GM21528 (cell line): ENCODE measurements around the gene PLXNB1.

Experiments used
- ATAC-seq: cut with Tn5 transposase; IDR thresholded peaks from one replicate; pipeline ENCODE4 v1.9.1; 2021; ENCODE audit warnings: mild to moderate bottlenecking, moderate library complexity; ENCODE audit not compliant: unreplicated experiment, low FRiP score

Gene PLXNB1

GRCh38 chr3:48422681-48423080, 7.2 kb downstream of the PLXNB1 start:
- ATAC-seq = no peak

- ATAC-seq = no peak
Observed at GRCh38 chr3:48422272-48422671, 7.6 kb downstream of the PLXNB1 start.

- ATAC-seq = no peak
Observed at GRCh38 chr3:48420561-48420960, 9.3 kb downstream of the PLXNB1 start.

DNA sequence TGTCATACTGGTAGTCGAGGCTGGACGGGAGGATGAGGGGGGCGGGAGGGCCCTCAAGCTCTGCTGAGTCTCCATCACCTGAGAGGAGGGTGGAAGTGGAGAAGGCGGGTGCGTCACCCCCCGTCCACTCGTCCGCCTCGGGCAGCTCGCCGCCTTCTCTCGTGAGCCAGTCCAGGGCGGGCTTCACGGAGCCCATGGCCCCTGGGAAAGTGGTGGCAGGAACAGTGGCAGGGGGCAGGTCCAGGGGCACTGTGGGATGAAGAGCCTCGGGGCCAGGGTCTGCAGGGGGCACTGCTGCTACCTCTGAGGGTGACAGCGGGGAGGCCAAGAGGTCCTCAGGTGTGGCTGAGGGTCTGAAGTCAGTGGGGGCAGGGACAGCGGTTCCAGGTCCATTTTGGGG, 10.3 kb downstream of the PLXNB1 start:
- ATAC-seq = no peak

- no peak for ATAC-seq
Observed at GRCh38 chr3:48419149-48419548, 10.7 kb downstream of the PLXNB1 start.

DNA sequence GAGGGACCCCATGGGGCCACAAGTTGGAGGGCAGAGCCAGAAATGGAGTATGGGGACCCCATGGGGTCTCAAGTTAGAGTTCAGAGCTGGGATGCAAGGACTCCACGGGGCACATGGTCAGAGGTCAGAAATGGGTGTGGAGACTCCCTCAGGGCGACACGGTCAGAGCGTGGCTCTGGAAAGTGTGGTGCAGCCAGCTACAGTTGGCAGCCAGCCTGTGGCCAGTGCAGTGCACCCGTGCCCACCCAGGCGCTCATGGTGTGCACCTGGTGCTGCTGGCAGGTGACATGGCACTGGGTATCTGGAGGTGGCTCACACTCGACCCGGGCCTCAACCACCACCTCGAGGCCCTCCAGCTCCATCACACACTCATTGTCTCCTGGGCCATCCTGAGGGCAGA, 11.2 kb downstream of the PLXNB1 start:
- ATAC-seq = no peak

DNA sequence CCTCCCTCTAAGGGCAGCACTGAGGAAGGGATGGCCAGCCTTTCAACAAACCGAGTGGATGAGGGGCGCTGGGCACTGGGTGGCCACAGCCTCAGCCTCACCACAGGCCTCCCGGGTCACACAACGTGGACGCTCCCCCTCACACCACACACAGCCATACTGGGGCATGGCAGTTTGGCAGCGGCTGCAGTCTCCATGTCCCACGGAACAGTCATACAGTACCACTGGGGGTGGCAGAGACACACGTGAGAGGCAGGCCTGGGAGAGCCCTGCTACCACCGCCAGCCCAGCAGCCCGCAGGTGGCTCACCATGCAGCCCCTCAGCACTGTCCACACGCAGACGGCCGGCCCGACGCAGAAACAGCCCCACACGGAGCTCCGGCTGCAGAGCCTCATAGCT, 11.7 kb downstream of the PLXNB1 start:
- no peak for ATAC-seq

DNA sequence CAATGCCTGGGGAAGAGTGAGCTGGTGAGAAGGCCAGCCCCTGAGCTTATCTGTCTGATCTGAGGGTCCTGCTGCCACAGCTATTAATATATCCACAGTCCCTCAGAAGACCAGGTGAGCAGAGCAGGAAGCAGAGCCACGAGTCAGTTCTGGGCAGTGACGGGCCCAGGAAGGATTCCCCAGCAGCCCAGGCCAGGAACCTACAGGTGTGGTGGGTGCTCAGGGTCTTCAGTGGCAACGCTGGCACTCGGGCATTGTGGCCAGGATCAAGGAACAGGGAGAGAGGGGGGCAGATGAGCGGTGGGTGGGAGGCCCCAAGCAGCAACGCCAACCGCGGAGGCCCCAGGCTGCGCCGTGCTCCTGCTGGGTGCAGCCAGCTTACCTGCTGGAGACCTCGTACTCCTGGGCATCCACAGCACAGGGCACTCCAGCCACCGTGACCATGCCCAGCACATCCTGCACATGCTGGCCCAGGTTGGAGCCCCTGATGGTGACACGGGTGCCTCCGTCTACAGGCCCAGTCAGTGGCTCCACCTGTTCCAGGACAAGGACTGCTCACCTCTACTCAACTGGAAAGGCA, 12.3 kb downstream of the PLXNB1 start:
- ATAC-seq = no peak

DNA sequence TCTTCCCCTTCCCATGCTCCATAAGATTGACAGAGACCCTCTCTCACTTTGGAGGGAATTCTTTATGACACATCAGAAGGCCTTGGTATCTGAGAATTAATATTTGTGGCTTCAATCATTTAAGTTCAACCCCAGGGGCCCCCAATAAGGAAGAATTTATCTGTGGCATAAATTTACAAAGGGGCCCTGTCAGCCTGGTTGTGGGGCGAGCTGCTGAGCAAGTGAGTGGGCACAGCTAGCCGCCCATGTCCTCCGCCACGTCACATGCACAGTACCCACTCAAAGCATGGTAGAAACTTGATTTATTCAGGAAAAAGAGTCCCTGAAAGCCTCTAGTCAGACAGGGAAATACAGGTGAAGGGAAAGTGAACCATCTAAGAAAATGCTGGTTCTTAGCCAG, 13.3 kb downstream of the PLXNB1 start:
- ATAC-seq = no peak

DNA sequence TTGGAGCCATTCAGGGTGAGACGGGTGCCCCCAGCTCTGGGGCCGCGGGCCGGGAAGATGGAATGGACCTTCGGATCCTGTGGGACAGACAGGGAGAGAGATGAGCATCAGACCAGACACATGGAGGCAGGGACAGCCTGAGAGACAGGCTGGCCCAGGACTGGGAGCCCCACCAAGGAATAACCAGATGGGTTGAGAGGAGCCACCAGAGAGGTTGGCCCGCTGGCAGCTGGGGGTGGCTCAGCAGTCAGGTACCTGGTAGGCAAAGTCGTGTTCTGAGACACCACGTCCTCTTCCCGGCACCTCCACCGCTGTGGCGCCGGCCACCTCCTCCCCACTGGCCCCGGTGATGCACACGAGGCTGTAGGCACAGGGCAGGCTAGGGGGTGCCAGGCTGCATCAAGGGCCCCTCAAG, 13.8 kb downstream of the PLXNB1 start:
- ATAC-seq = no peak

DNA sequence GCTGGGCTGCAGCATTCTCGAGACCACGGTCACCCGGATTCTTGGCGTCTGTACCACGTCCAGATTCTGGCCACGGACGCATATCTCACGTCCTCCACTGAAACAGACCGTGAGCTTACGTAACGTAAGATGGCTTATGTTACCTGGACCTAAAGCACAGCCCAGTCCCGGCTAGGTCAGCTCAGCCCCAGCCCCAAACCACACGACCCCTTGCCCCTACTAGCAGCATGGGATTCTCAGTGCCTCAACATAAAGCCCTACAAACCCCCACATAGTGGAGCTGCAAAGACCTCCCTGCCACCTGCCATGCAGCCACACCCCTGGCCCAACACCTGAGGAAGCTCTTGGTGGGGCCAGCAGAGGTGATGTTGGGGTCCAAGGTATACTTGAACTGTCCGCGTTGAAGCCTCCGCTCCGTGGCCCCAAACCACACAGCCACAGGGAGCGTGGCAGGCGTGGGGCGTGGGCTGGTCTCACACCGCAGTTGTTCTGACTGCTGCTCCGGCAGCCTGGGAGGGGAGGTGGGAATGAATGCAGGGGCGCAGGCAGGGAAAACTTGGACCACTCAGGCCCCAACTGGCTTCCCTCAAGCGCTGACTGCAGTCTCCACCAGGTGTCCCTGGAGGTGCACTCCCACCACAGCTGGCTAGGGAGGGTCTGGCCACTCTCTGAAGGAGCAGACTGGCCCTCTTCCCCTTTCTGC, 14.5 kb downstream of the PLXNB1 start:
- no peak for ATAC-seq

DNA sequence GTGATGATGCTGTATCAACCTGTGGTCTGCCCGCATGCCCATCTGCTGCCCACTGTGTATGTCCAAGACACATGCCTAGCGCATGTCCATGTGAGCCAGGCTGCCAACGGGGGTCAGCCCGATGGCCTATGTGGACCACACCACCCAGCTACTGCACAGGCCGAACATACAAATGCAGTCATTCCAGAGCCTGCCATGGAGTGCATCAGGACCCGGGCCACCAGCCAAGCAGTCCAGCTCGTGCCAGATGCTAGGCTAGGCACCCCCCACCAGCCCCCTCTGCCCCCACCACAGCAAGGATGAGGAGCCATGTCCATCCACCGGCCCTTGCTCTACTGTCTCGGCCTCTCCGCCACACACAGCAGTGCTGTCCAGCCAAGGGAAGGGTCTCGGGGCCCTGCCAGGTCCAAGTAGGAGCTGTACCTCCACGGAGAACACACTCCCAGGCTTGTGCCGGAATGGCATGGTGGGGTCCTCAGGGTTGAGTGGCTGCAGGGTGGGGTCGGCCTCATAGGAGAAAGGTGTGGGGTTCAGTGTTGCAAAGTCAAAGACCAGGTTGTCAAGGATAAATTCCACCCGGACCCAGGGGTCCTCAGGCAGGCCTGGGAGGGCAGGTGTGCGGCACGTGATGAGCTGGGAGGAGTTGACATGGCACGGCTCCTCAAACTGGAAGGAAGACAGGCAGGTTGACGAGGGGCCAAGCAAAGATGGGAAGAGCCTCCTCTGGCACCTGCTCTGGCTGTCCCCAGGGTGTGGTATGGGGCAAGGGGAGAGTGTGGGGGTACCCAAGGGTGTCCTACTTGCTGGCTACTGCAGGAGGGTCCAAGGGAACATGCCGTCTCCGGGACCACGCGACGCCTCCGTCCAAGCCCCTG, 15.3 kb downstream of the PLXNB1 start:
- ATAC-seq = no peak

DNA sequence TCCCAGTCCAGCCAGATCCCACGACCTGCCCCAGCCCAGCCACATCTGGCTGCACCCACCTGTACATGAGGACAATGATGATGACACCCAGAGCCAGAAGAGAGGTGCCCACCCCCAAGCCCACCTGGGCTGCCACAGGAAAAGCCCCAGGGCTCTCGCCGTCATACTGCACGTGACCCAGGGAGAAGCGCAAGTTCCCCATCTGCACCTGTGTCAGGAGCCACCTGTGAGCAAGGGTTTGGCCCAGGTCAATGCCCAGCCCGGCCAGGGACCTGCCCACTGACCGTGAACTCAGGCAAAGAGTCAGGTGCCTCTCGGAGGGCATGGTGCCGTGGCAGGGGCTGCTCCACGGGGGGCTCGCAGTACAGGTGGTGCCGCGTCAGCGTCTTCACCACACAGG, 16.3 kb downstream of the PLXNB1 start:
- no peak for ATAC-seq

DNA sequence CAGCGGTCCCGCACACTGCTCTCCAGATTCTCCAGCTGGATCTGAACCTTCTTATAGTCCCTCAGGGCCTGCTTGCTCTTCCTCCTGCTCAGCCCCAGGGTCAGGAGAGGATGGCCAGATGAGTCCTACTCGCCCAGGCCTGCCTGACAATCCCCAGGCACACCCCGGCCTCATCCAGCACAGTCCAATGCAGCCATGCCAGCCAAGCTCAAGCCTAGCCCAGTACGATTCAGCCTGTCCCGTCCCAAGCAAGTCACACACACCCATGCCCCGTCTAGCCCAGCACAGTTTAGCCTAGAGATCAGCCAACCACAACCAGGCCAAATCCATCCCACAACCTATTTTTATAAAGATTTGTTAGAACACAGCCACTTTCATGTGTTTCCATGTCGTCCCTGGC, 16.8 kb downstream of the PLXNB1 start:
- no peak for ATAC-seq

- ATAC-seq = no peak
Observed at GRCh38 chr3:48412375-48413001, 17.4 kb downstream of the PLXNB1 start.

- ATAC-seq = no peak
Observed at GRCh38 chr3:48411606-48412374, 18.1 kb downstream of the PLXNB1 start.

- ATAC-seq = no peak
Observed at GRCh38 chr3:48411041-48411588, 18.8 kb downstream of the PLXNB1 start.

- ATAC-seq = no peak
Observed at GRCh38 chr3:48410205-48411040, 19.5 kb downstream of the PLXNB1 start.
